ENCODE data around the gene SPOP. TPM values are rescaled to one million over a fixed set of nuclear protein-coding genes. Genes with fewer than 3 reads are reported as not detected.

Gene SPOP
- total and polyA plus RNA-seq, 5 experiments from 2014 or later, result 75.9 to 126 (median 92.0) TPM

- Mint-ChIP-seq H3K4me3 (peak overlapping the region in 2 of 10 donors; percentile 18 to 22), H3K27me3 (peaks cover 2 to 21% (median 15%) of the 10 kb centered on the region in 5 donors)
Measured at GRCh38 chr17:49567104-49567521, 110.8 kb downstream of the SPOP start.

GRCh38 chr17:49566668-49567071, 111.2 kb downstream of the SPOP start:
- Mint-ChIP-seq H3K4me3 (peak overlapping the region in 2 of 10 donors; percentile 18 to 22), H3K9me3 (no peaks in the 10 kb centered on the region), H3K27ac (peak overlapping the region in 1 of 10 donors; percentile 34), H3K4me1 (peaks cover 7 to 21% (median 16%) of the 10 kb centered on the region in 4 donors), H3K27me3 (peaks cover 2 to 18% (median 12%) of the 10 kb centered on the region in 5 donors), H3K36me3 (no peaks in the 10 kb centered on the region)
- DNase-seq (peak in 1 of 10 donors; percentile 13), ATAC-seq (no peak)
- POLR2A ChIA-PET, result interaction anchor here (0.6 kb wide), 1 partner anchor 111 kb away, joined by 5 read pairs; no protein-coding TSS in a partner anchor

More at GRCh38 chr17:49567104-49567521, 110.8 kb downstream of the SPOP start:
- DNase-seq (peak in 1 of 10 donors; percentile 60), ATAC-seq (no peak)
- peak overlapping the region in 1 of 10 donors; percentile 34 for H3K27ac Mint-ChIP-seq
- POLR2A ChIA-PET, result interaction anchor here (0.6 to 1.1 kb wide), 2 partner anchors 129 to 223 kb away, joined by 3 to 8 read pairs; no protein-coding TSS in a partner anchor
- H3K4me1 Mint-ChIP-seq, result peaks cover 7 to 21% (median 16%) of the 10 kb centered on the region in 4 donors
- H3K9me3 Mint-ChIP-seq, result no peaks in the 10 kb centered on the region
- H3K36me3 Mint-ChIP-seq, result no peaks in the 10 kb centered on the region

GRCh38 chr17:49565948-49566491, 111.9 kb downstream of the SPOP start:
- DNase-seq (peak in 1 of 10 donors; percentile 14), ATAC-seq (no peak)
- Mint-ChIP-seq H3K36me3 (no peaks in the 10 kb centered on the region), H3K4me3 (no peak overlapping the region), H3K4me1 (peaks cover 7 to 21% (median 16%) of the 10 kb centered on the region in 4 donors), H3K27ac (no peak overlapping the region), H3K27me3 (peaks cover 2 to 15% (median 6%) of the 10 kb centered on the region in 5 donors), H3K9me3 (no peaks in the 10 kb centered on the region)
- POLR2A ChIA-PET, result interaction anchor here (0.6 kb wide), 1 partner anchor 111 kb away, joined by 5 read pairs; no protein-coding TSS in a partner anchor

- peaks cover 0 to 14% (median 0%) of the 10 kb centered on the region in 5 donors for H3K27me3 Mint-ChIP-seq
- no peak for ATAC-seq
- POLR2A ChIA-PET, result interaction anchor here (0.6 to 0.7 kb wide), 2 partner anchors 200 to 263 kb away, joined by 3 read pairs; partner anchors contain the start of gene FAM117A
- H3K36me3 Mint-ChIP-seq, result no peaks in the 10 kb centered on the region
- H3K4me3 Mint-ChIP-seq, result no peak overlapping the region
- H3K27ac Mint-ChIP-seq, result no peak overlapping the region
- H3K9me3 Mint-ChIP-seq, result no peaks in the 10 kb centered on the region
- DNase-seq, result no peak
- H3K4me1 Mint-ChIP-seq, result peaks cover 5 to 19% (median 15%) of the 10 kb centered on the region in 4 donors
Measured at GRCh38 chr17:49564638-49565037, 113.3 kb downstream of the SPOP start.

- H3K27ac Mint-ChIP-seq, result peak overlapping the region in 1 of 10 donors; percentile 9
- H3K4me1 Mint-ChIP-seq, result peaks cover 0 to 21% (median 5%) of the 10 kb centered on the region in 4 donors
- H3K36me3 Mint-ChIP-seq, result no peaks in the 10 kb centered on the region
- POLR2A ChIA-PET, result interaction anchor here (0.7 kb wide), 1 partner anchor 143 kb away, joined by 3 read pairs; the partner anchor contains the start of gene PHB1
- DNase-seq (peak in 4 of 10 donors; percentile 14 to 60 (median 36)), ATAC-seq (no peak)
- H3K9me3 Mint-ChIP-seq, result no peaks in the 10 kb centered on the region
- no peak overlapping the region for H3K4me3 Mint-ChIP-seq
- peaks cover 2 to 10% (median 4%) of the 10 kb centered on the region in 5 donors for H3K27me3 Mint-ChIP-seq
Measured at GRCh38 chr17:49557312-49558024, 120.4 kb downstream of the SPOP start.

- H3K4me3 Mint-ChIP-seq, result peak overlapping the region in 1 of 10 donors; percentile 2
- ATAC-seq (peak; percentile 99), DNase-seq (peak; percentile 72 to 89 (median 86))
- H3K9me3 Mint-ChIP-seq, result no peaks in the 10 kb centered on the region
- H3K36me3 Mint-ChIP-seq, result no peaks in the 10 kb centered on the region
- H3K4me1 Mint-ChIP-seq, result peaks cover 0 to 21% (median 5%) of the 10 kb centered on the region in 4 donors
- H3K27me3 Mint-ChIP-seq, result peaks cover 2 to 10% (median 4%) of the 10 kb centered on the region in 5 donors
- POLR2A ChIA-PET, result interaction anchor here (0.7 to 1.9 kb wide), 3 partner anchors 122 to 241 kb away, joined by 3 to 6 read pairs (median 3); no protein-coding TSS in a partner anchor
- H3K27ac Mint-ChIP-seq, result peak overlapping the region in 1 of 10 donors; percentile 9
Measured at GRCh38 chr17:49556223-49556943, 121.5 kb downstream of the SPOP start.

GRCh38 chr17:49555495-49556222, 122.2 kb downstream of the SPOP start:
- peak overlapping the region in 1 of 10 donors; percentile 9 for H3K27ac Mint-ChIP-seq
- H3K36me3 Mint-ChIP-seq, result no peaks in the 10 kb centered on the region
- H3K9me3 Mint-ChIP-seq, result no peaks in the 10 kb centered on the region
- H3K4me3 Mint-ChIP-seq, result peak overlapping the region in 1 of 10 donors; percentile 2
- POLR2A ChIA-PET, result interaction anchor here (0.6 to 1.9 kb wide), 4 partner anchors 121 to 606 kb away, joined by 3 to 6 read pairs (median 3); no protein-coding TSS in a partner anchor
- peaks cover 2 to 10% (median 4%) of the 10 kb centered on the region in 5 donors for H3K27me3 Mint-ChIP-seq
- DNase-seq (no peak), ATAC-seq (no peak)
- H3K4me1 Mint-ChIP-seq, result peaks cover 0 to 21% (median 5%) of the 10 kb centered on the region in 4 donors

GRCh38 chr17:49554694-49555494, 123.0 kb downstream of the SPOP start:
- Mint-ChIP-seq H3K4me1 (peaks cover 0 to 21% (median 5%) of the 10 kb centered on the region in 4 donors), H3K9me3 (no peaks in the 10 kb centered on the region), H3K27me3 (peaks cover 2 to 10% (median 4%) of the 10 kb centered on the region in 5 donors), H3K36me3 (no peaks in the 10 kb centered on the region), H3K4me3 (no peak overlapping the region), H3K27ac (no peak overlapping the region)
- DNase-seq, result no peak
- POLR2A ChIA-PET, result interaction anchor here (0.6 to 1.9 kb wide), 2 partner anchors 147 to 605 kb away, joined by 3 to 6 read pairs; no protein-coding TSS in a partner anchor
- no peak for ATAC-seq

- ATAC-seq (no peak), DNase-seq (no peak)
- Mint-ChIP-seq H3K9me3 (no peaks in the 10 kb centered on the region), H3K36me3 (no peaks in the 10 kb centered on the region), H3K27ac (peak overlapping the region in 3 of 10 donors; percentile 20 to 47 (median 45)), H3K27me3 (peaks cover 2 to 10% (median 4%) of the 10 kb centered on the region in 5 donors), H3K4me1 (peaks cover 0 to 21% (median 5%) of the 10 kb centered on the region in 4 donors), H3K4me3 (no peak overlapping the region)
- POLR2A ChIA-PET, result no interaction called here
Measured at GRCh38 chr17:49553676-49554335, 124.1 kb downstream of the SPOP start.

GRCh38 chr17:49552070-49552751, 125.7 kb downstream of the SPOP start:
- Mint-ChIP-seq H3K9me3 (no peaks in the 10 kb centered on the region), H3K4me3 (no peak overlapping the region), H3K4me1 (peaks cover 0 to 15% (median 2%) of the 10 kb centered on the region in 4 donors), H3K36me3 (no peaks in the 10 kb centered on the region), H3K27me3 (peaks cover 0 to 4% (median 0%) of the 10 kb centered on the region in 5 donors), H3K27ac (no peak overlapping the region)
- POLR2A ChIA-PET, result no interaction called here
- ATAC-seq (no peak), DNase-seq (no peak)
